Measurements from ENCODE around the gene STK4.

STK4 gene

GRCh38 chr20:45029884-45030283 is 63.6 kb downstream of the STK4 start:
- TF ChIP-seq CTCF (IDR thresholded peaks at IDR 0.05): no peak
- no peak overlapping the region for H3K4me3 ChIP-seq (ENCODE audit: low read depth in 1 of 2, low read length in 1 of 2)
- H3K27me3 ChIP-seq: no peaks in the 10 kb centered on the region
- no peaks in the 10 kb centered on the region for H3K9me3 ChIP-seq
- no peak overlapping the region for H3K27ac ChIP-seq
- H3K4me1 ChIP-seq (ENCODE audit: control insufficient read depth in 1 of 2, insufficient read depth in 1 of 2, low read depth in 1 of 2, low read length in 1 of 2): peaks cover 8 to 15% of the 10 kb centered on the region in 2 experiments
- H3K36me3 ChIP-seq: peaks cover 87% of the 10 kb centered on the region

DNA sequence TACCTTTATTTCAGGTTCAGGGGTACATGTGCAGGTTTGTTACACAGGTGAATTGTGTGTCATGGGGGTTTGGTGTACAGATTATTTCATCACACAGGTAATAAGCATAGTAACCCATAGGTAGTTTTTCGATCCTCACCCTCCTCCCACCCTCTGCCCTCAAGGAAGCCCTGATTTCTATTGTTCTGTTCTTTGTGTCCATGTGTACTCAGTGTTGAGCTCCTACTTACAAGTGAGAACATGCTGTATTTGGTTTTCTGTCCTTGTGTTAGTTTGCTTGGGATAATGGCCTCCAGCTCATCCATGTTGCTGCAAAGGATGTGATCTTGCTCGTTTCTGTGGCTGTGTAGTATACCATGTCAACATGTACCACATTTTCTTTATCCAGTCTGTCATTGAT is 66.0 kb downstream of the STK4 start:
- Histone ChIP-seq H3K4me3 (ENCODE audit: low read depth in 1 of 2, low read length in 1 of 2) (no peak overlapping the region), H3K9me3 (no peaks in the 10 kb centered on the region), H3K27me3 (no peaks in the 10 kb centered on the region), H3K36me3 (peaks cover 86% of the 10 kb centered on the region), H3K4me1 (ENCODE audit: control insufficient read depth in 1 of 2, insufficient read depth in 1 of 2, low read depth in 1 of 2, low read length in 1 of 2) (peaks cover 13 to 19% of the 10 kb centered on the region in 2 experiments), H3K27ac (no peak overlapping the region)
- no peak for TF ChIP-seq CTCF (IDR thresholded peaks at IDR 0.05)

DNA sequence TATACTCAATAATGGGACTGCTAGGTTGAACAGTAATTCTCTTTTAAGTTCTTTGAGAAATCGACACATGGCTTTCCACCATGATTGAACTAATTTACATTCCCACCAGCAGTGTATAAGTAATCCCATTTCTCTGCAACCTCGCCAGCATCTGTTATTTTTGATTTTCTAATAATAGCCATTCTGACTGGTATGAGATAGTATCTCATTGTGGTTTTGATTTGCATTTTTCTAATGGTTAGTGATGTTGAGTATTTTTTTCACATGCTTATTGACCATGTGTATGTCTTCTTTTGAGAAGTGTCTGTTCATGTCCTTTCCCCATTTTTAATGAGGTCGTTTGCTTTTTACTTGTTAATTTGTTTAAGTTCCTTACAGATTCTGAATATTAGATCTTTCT is 66.5 kb downstream of the STK4 start:
- Histone ChIP-seq H3K36me3 (peaks cover 81% of the 10 kb centered on the region), H3K4me3 (ENCODE audit: low read depth in 1 of 2, low read length in 1 of 2) (no peak overlapping the region), H3K27me3 (no peaks in the 10 kb centered on the region), H3K9me3 (no peaks in the 10 kb centered on the region), H3K27ac (no peak overlapping the region), H3K4me1 (ENCODE audit: control insufficient read depth in 1 of 2, insufficient read depth in 1 of 2, low read depth in 1 of 2, low read length in 1 of 2) (peaks cover 13 to 19% of the 10 kb centered on the region in 2 experiments)
- TF ChIP-seq CTCF (IDR thresholded peaks at IDR 0.05): no peak

DNA sequence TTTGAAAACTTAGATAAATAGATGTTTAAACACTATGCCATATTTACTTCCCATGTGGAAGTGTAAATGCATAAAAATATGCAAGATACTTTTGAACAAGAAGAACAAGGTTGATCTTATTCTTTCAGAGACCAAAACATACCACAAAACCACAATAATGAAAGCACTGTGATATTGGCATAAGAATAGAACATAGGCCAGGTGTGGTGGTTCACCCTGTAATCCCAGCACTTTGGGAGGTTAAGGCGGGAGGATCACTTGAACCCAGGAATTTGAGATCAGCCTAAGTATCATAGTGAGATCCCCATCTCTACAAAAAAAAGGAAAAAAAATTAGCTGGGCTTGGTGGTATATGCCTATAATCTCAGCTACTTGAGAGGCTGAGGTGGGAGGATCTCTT is 68.1 kb downstream of the STK4 start:
- Histone ChIP-seq H3K4me1 (ENCODE audit: control insufficient read depth in 1 of 2, insufficient read depth in 1 of 2, low read depth in 1 of 2, low read length in 1 of 2) (peaks cover 25 to 32% of the 10 kb centered on the region in 2 experiments), H3K36me3 (peaks cover 64% of the 10 kb centered on the region)

GRCh38 chr20:45036044-45036755 is 69.9 kb downstream of the STK4 start:
- H3K36me3 ChIP-seq: peaks cover 48% of the 10 kb centered on the region
- peaks cover 36 to 38% of the 10 kb centered on the region in 2 experiments for H3K4me1 ChIP-seq (ENCODE audit: control insufficient read depth in 1 of 2, insufficient read depth in 1 of 2, low read depth in 1 of 2, low read length in 1 of 2)
- H3K27me3 ChIP-seq: no peaks in the 10 kb centered on the region
- no peaks in the 10 kb centered on the region for H3K9me3 ChIP-seq
- H3K4me3 ChIP-seq (ENCODE audit: low read depth in 1 of 2, low read length in 1 of 2): no peak overlapping the region
- H3K27ac ChIP-seq: no peak overlapping the region
- TF ChIP-seq CTCF (IDR thresholded peaks at IDR 0.05): no peak

More for the DNA sequence above, 68.1 kb downstream of the STK4 start:
- Histone ChIP-seq H3K27me3 (no peaks in the 10 kb centered on the region), H3K9me3 (no peaks in the 10 kb centered on the region), H3K4me3 (ENCODE audit: low read depth in 1 of 2, low read length in 1 of 2) (no peak overlapping the region), H3K27ac (no peak overlapping the region)
- TF ChIP-seq CTCF (IDR thresholded peaks at IDR 0.05): no peak

Measured in neutrophil (primary cell).